H9 (cell line): ENCODE measurements around the gene UBE3A. TPM values are rescaled to one million over a fixed set of nuclear protein-coding genes. Genes with fewer than 3 reads are reported as not detected.

Source experiments
- DNase-seq: peaks from one replicate; pipeline ENCODE4 v3.0.0-alpha.2; 2017
- H2AFZ ChIP-seq: one replicate; pipeline ENCODE4 v1.6.1; 2013; ENCODE audit warnings: mild to moderate bottlenecking, low read length, control low read depth, moderate library complexity
- H2AK5ac ChIP-seq: 2 replicates; pipeline ENCODE4 v1.6.1; 2013; ENCODE audit warnings: low read length, control low read depth, mixed read lengths; ENCODE audit not compliant: insufficient read length
- H2BK120ac ChIP-seq: one replicate; pipeline ENCODE4 v1.6.1; 2013; ENCODE audit warnings: low read depth, mild to moderate bottlenecking, low read length, control low read depth, inconsistent platforms; ENCODE audit not compliant: poor library complexity, severe bottlenecking
- H2BK12ac ChIP-seq: 2 replicates; pipeline ENCODE4 v1.6.1; 2013; ENCODE audit warnings: low read length, control low read depth, mixed read lengths, low read depth; ENCODE audit not compliant: insufficient read length
- H2BK15ac ChIP-seq: 2 replicates; pipeline ENCODE4 v1.6.1; 2013; ENCODE audit warnings: low read depth, low read length, control low read depth
- H2BK20ac ChIP-seq: one replicate; pipeline ENCODE4 v1.6.1; 2013; ENCODE audit warnings: low read depth, mild to moderate bottlenecking, low read length, control low read depth, inconsistent platforms; ENCODE audit not compliant: poor library complexity, severe bottlenecking
- H2BK5ac ChIP-seq: 2 replicates; pipeline ENCODE4 v1.6.1; 2013; ENCODE audit warnings: low read length, control low read depth, mixed read lengths; ENCODE audit not compliant: insufficient read length
- H3K14ac ChIP-seq: 2 replicates; pipeline ENCODE4 v1.6.1; 2013; ENCODE audit warnings: low read length, control low read depth; ENCODE audit not compliant: insufficient read depth
- H3K18ac ChIP-seq: 2 replicates; pipeline ENCODE4 v1.6.1; 2013; ENCODE audit warnings: low read depth, mild to moderate bottlenecking, mixed read lengths, low read length, control low read depth; ENCODE audit not compliant: insufficient read length
- H3K23ac ChIP-seq: 2 replicates; pipeline ENCODE4 v1.6.1; 2013; ENCODE audit warnings: low read length, control low read depth, mixed read lengths, low read depth; ENCODE audit not compliant: insufficient read length
- H3K23me2 ChIP-seq: 2 replicates; pipeline ENCODE4 v1.6.1; 2013; ENCODE audit warnings: low read depth, mild to moderate bottlenecking, mixed read lengths, low read length, control low read depth; ENCODE audit not compliant: insufficient read length, poor library complexity, severe bottlenecking
- H3K27ac ChIP-seq: 2 replicates; pipeline ENCODE4 v1.5.1; 2013; ENCODE audit warnings: low read length, control low read depth, mixed read lengths, low read depth; ENCODE audit not compliant: insufficient read length
- H3K27me3 ChIP-seq: 2 replicates; pipeline ENCODE4 v1.6.1; 2013; ENCODE audit warnings: low read length, control low read depth, inconsistent platforms; ENCODE audit not compliant: insufficient read depth
- H3K4ac ChIP-seq: 2 replicates; pipeline ENCODE4 v1.6.1; 2013; ENCODE audit warnings: low read depth, mild to moderate bottlenecking, control low read depth, inconsistent platforms, low read length, moderate library complexity
- H3K4me1 ChIP-seq: 2 replicates; pipeline ENCODE4 v1.6.1; 2013; ENCODE audit warnings: low read length, control low read depth, inconsistent platforms; ENCODE audit not compliant: insufficient read depth
- H3K4me2 ChIP-seq: 2 replicates; pipeline ENCODE4 v1.6.1; 2013; ENCODE audit warnings: low read length, control low read depth, mixed read lengths; ENCODE audit not compliant: insufficient read length, insufficient read depth
- H3K56ac ChIP-seq: 2 replicates; pipeline ENCODE4 v1.6.1; 2013; ENCODE audit warnings: low read depth, mild to moderate bottlenecking, mixed read lengths, low read length, control low read depth; ENCODE audit not compliant: insufficient read length
- H3K79me1 ChIP-seq: 2 replicates; pipeline ENCODE4 v1.6.1; 2013; ENCODE audit warnings: low read depth, mild to moderate bottlenecking, moderate library complexity, low read length, control low read depth, inconsistent platforms; ENCODE audit not compliant: insufficient read depth, poor library complexity, severe bottlenecking
- H3K79me2 ChIP-seq: 2 replicates; pipeline ENCODE4 v1.6.1; 2013; ENCODE audit warnings: low read length, control low read depth, inconsistent platforms; ENCODE audit not compliant: insufficient read depth
- H3K9ac ChIP-seq: 2 replicates; pipeline ENCODE4 v1.6.1; 2013; ENCODE audit warnings: low read length, control low read depth, mixed read lengths; ENCODE audit not compliant: insufficient read length; ENCODE audit errors: extremely low read depth
- H3K9me3 ChIP-seq: one replicate; pipeline ENCODE4 v1.6.1; 2013; ENCODE audit warnings: low read depth, low read length, inconsistent platforms; ENCODE audit not compliant: control insufficient read depth
- H3T11ph ChIP-seq: one replicate; pipeline ENCODE4 v1.6.1; 2013; ENCODE audit warnings: mild to moderate bottlenecking, low read length, control low read depth, inconsistent platforms
- H4K20me1 ChIP-seq: one replicate; pipeline ENCODE4 v1.6.1; 2013; ENCODE audit not compliant: control insufficient read depth, insufficient read length, insufficient read depth
- H4K5ac ChIP-seq: 2 replicates; pipeline ENCODE4 v1.6.1; 2013; ENCODE audit warnings: low read depth, mild to moderate bottlenecking, mixed read lengths, low read length, control low read depth; ENCODE audit not compliant: insufficient read length
- H4K8ac ChIP-seq: replicated peaks from 2 replicates; pipeline ENCODE4 v1.6.1; 2013; ENCODE audit warnings: low read length, control low read depth, mixed read lengths, low read depth; ENCODE audit not compliant: insufficient read length
- H4K91ac ChIP-seq: 2 replicates; pipeline ENCODE4 v1.6.1; 2013; ENCODE audit warnings: low read depth, mild to moderate bottlenecking, moderate library complexity, mixed read lengths, low read length, control low read depth; ENCODE audit not compliant: insufficient read length
- H3K27ac Mint-ChIP-seq, 3 experiments: 2 replicates in 2 of 3; 3 replicates in 1 of 3; pipeline ENCODE4 v1.8.0; 2020 to 2021; ENCODE audit warnings: mixed read lengths in 3 of 3, mild to moderate bottlenecking in 1 of 3, moderate library complexity in 1 of 3
- H3K27me3 Mint-ChIP-seq: 2 replicates; pipeline ENCODE4 v1.8.0; 2021; ENCODE audit warnings: low read depth, mild to moderate bottlenecking, moderate library complexity, mixed read lengths
- H3K36me3 Mint-ChIP-seq, 3 experiments: 2 replicates in 2 of 3; 3 replicates in 1 of 3; pipeline ENCODE4 v1.8.0; 2020 to 2021; ENCODE audit warnings: low read depth in 3 of 3, mixed read lengths in 3 of 3; ENCODE audit not compliant: insufficient read depth in 1 of 3
- H3K4me1 Mint-ChIP-seq, 2 experiments: 2 replicates each; pipeline ENCODE4 v1.8.0; 2020; ENCODE audit warnings: mixed read lengths in 2 of 2
- H3K4me3 Mint-ChIP-seq, 2 experiments: 2 replicates in 1 of 2; 3 replicates in 1 of 2; pipeline ENCODE4 v1.8.0; 2020 to 2021; ENCODE audit warnings: mild to moderate bottlenecking in 2 of 2, mixed read lengths in 2 of 2, moderate library complexity in 1 of 2
- H3K9me3 Mint-ChIP-seq, 2 experiments: 2 replicates in 1 of 2; 3 replicates in 1 of 2; pipeline ENCODE4 v1.8.0; 2020; ENCODE audit warnings: mild to moderate bottlenecking in 2 of 2, mixed read lengths in 2 of 2, moderate library complexity in 1 of 2
- CTCF ChIP-seq: fragments of 200-600 bp; sonication (generic); conservative IDR thresholded peaks from 3 replicates; pipeline ENCODE4 v1.8.0; 2021; ENCODE audit warnings: antibody characterized with exemption, mild to moderate bottlenecking
- WGBS: extraction: QIAGEN DNeasy Blood & Tissue Kit; methylation state at CpG from one replicate; pipeline ENCODE4 v1.1.7; 2013; ENCODE audit warnings: missing lambda C conversion rate, low lambda C conversion rate, mixed read lengths; ENCODE audit not compliant: insufficient read length; ENCODE audit errors: extremely low coverage; 5-methylcytosine and 5-hydroxymethylcytosine counted together
- total RNA-seq: library from RNA; stranded (reverse); gene quantifications from 2 replicates; pipeline ENCODE4 v1.2.1, GENCODE V29; 2021

Gene UBE3A
- total RNA-seq, 1 experiment from 2014 or later: 108 TPM

DNA sequence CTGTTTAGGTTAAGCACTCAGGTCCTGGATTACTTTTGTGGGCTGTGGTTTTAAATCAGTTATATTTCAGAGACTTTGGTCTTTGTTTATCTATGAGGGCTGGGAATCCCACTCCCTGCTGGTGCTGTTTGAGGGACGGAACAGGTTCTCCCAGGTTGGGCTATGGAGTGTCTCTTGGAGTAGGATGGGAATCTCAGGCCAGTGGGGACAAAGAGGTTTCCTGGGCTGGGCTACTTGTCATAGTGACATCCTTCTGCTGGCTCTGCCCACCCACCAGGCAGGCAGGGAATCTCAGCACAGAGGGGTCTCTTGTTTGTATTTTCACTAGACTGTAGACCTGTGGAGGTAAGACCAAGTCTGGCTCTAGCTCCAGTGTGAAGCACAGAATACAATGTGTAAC is 47.2 kb upstream of the UBE3A start:
- Histone ChIP-seq H4K91ac (no peak overlapping the region), H2AFZ (no peak overlapping the region), H3K27ac (no peak overlapping the region), H3K56ac (no peak overlapping the region), H3K4ac (no peak overlapping the region), H3K18ac (no peak overlapping the region), H3K9ac (no peak overlapping the region), H4K8ac (no peak overlapping the region), H3K79me2 (no peaks in the 10 kb centered on the region), H3K9me3 (no peaks in the 10 kb centered on the region), H2BK20ac (no peak overlapping the region), H3K27me3 (no peaks in the 10 kb centered on the region), H2BK120ac (no peak overlapping the region), H3K4me2 (no peak overlapping the region), H3K4me1 (no peaks in the 10 kb centered on the region; the same call in 1 of the 2 replicates), H4K5ac (no peak overlapping the region), H3T11ph (no peak overlapping the region), H3K79me1 (no peaks in the 10 kb centered on the region), H2BK5ac (no peak overlapping the region), H3K23ac (no peak overlapping the region), H3K14ac (no peak overlapping the region), H4K20me1 (no peaks in the 10 kb centered on the region), H2BK12ac (no peak overlapping the region), H3K23me2 (no peaks in the 10 kb centered on the region), H2AK5ac (no peak overlapping the region), H2BK15ac (no peak overlapping the region; the same call in 1 of the 2 replicates)
- no peak for DNase-seq
- H3K4me1 Mint-ChIP-seq: peaks cover 18 to 22% of the 10 kb centered on the region in 2 experiments
- peaks cover 7% of the 10 kb centered on the region in 2 experiments; a peak in 4 of 5 replicates for H3K9me3 Mint-ChIP-seq
- no peaks in the 10 kb centered on the region; the same call in 1 of the 2 replicates for H3K27me3 Mint-ChIP-seq
- H3K36me3 Mint-ChIP-seq: peaks cover 0 to 3% (median 0%) of the 10 kb centered on the region in 3 experiments; a peak in 3 of 7 replicates
- no peak overlapping the region for H3K27ac Mint-ChIP-seq
- no peak overlapping the region for H3K4me3 Mint-ChIP-seq
- no peak for TF ChIP-seq CTCF
- WGBS: no CpG with 5 or more reads among the region's 1 CpG
